Measurements from ENCODE around the gene ASCC3. TPM values are rescaled to one million over a fixed set of nuclear protein-coding genes. Genes with fewer than 3 reads are reported as not detected.

The ASCC3 gene
- total RNA-seq, 1 experiment from 2014 or later, result 45.6 TPM

DNA sequence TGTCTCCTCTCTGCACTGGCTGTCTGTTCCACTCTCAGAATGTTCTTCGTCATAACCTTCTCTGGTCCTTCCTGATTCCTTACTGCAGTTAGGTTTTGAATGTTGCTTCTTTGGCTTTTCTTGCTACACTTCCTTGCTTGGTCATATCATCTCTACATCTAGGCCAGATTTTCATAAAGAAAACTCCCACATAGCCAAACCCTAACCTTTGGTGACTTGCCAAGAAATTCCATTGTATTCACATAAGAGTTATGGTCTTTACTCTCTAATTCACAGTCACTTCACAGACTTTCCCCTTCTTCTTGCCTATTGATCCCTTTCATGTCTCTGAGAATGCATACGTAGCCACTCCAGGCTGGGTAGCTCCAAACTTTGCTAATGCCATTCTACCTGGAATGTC is 374.5 kb downstream of the ASCC3 start:
- no peak overlapping the region for H3K4me3 Mint-ChIP-seq (ENCODE audit: low read depth, unreplicated experiment)
- CTCF ChIA-PET, result no interaction called here
- H3K9me3 Mint-ChIP-seq (ENCODE audit: low read depth, unreplicated experiment), result no peaks in the 10 kb centered on the region
- BruUV-seq (replicated peaks), result no TSS peak
- no peak overlapping the region for H3K27ac Mint-ChIP-seq (ENCODE audit: unreplicated experiment)
- intact Hi-C loops (cut with micrococcal nuclease; ENCODE audit: unreplicated experiment), result loop anchor here (5.0 to 10.0 kb wide), 2 partner anchors 46 to 148 kb away; no protein-coding TSS in a partner anchor
- peak; percentile 14 for DNase-seq
- H3K36me3 Mint-ChIP-seq (ENCODE audit: insufficient read depth, unreplicated experiment), result peaks cover 5% of the 10 kb centered on the region
- TF ChIP-seq, protein P1, sequence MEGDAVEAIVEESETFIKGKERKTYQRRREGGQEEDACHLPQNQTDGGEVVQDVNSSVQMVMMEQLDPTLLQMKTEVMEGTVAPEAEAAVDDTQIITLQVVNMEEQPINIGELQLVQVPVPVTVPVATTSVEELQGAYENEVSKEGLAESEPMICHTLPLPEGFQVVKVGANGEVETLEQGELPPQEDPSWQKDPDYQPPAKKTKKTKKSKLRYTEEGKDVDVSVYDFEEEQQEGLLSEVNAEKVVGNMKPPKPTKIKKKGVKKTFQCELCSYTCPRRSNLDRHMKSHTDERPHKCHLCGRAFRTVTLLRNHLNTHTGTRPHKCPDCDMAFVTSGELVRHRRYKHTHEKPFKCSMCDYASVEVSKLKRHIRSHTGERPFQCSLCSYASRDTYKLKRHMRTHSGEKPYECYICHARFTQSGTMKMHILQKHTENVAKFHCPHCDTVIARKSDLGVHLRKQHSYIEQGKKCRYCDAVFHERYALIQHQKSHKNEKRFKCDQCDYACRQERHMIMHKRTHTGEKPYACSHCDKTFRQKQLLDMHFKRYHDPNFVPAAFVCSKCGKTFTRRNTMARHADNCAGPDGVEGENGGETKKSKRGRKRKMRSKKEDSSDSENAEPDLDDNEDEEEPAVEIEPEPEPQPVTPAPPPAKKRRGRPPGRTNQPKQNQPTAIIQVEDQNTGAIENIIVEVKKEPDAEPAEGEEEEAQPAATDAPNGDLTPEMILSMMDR (IDR thresholded peaks at IDR 0.05; ENCODE audit: unreplicated experiment), result no peak
- no peaks in the 10 kb centered on the region for H3K27me3 Mint-ChIP-seq (ENCODE audit: unreplicated experiment)
- H3K4me1 Mint-ChIP-seq (ENCODE audit: low read depth, unreplicated experiment), result peaks cover 7% of the 10 kb centered on the region

DNA sequence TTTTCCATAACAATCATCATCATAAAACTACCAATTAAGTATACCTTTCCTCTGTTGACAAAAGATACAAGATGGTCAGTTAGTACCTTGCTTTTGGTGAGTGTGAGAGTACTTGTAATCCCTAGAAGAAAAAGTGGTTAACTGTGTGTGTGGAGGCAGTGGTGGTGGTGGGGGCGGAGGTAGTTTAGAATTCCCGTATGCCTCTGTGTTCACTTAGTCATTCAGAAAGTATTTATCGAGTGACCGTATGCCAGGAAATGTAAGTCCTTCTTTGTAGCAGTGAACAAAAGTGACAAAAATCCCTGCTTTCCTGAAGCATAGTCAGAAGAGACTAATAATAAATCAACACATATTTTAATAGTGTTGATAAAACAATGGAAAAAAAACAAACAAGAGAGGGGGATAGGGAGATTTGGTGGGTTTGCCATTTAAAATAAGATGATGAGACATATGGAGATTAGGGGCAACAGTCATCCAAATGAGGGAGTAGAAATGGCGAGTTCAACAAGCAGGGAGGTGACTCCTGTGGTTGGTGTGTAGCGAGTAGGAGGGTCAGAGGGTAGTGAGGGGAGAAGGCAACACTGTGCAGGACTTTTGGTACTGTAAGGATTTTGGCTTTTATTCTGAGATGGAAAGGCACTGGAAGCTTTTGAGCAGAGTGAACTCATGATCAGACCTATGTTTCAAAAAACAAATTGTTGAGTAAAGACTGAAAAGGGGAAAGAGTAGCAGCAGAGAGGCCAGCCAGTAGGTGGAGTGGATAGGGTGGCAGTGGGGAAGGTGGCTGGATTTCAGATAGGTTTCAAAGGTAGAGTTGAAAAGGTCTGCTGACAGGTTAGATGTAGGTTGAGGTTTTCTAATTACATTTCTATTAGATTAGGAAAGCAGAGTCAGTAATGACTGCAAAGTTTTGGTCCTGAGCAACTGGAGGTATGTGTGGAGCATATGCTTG is 376.1 kb downstream of the ASCC3 start:
- H3K4me1 Mint-ChIP-seq (ENCODE audit: low read depth, unreplicated experiment), result peaks cover 12% of the 10 kb centered on the region
- no peak overlapping the region for H3K4me3 Mint-ChIP-seq (ENCODE audit: low read depth, unreplicated experiment)
- intact Hi-C loops (cut with micrococcal nuclease; ENCODE audit: unreplicated experiment), result loop anchor here (5.0 to 10.0 kb wide), 2 partner anchors 47 to 150 kb away; no protein-coding TSS in a partner anchor
- peaks cover 5% of the 10 kb centered on the region for H3K36me3 Mint-ChIP-seq (ENCODE audit: insufficient read depth, unreplicated experiment)
- CTCF ChIA-PET, result interaction anchor here (0.6 kb wide), 1 partner anchor 14 kb away, joined by 3 read pairs; no protein-coding TSS in a partner anchor
- TF ChIP-seq, protein P1 (IDR thresholded peaks at IDR 0.05; ENCODE audit: unreplicated experiment), result no peak
- no peaks in the 10 kb centered on the region for H3K9me3 Mint-ChIP-seq (ENCODE audit: low read depth, unreplicated experiment)
- no peaks in the 10 kb centered on the region for H3K27me3 Mint-ChIP-seq (ENCODE audit: unreplicated experiment)
- BruUV-seq (replicated peaks), result no TSS peak
- H3K27ac Mint-ChIP-seq (ENCODE audit: unreplicated experiment), result no peak overlapping the region
- peak; percentile 64 for DNase-seq

DNA sequence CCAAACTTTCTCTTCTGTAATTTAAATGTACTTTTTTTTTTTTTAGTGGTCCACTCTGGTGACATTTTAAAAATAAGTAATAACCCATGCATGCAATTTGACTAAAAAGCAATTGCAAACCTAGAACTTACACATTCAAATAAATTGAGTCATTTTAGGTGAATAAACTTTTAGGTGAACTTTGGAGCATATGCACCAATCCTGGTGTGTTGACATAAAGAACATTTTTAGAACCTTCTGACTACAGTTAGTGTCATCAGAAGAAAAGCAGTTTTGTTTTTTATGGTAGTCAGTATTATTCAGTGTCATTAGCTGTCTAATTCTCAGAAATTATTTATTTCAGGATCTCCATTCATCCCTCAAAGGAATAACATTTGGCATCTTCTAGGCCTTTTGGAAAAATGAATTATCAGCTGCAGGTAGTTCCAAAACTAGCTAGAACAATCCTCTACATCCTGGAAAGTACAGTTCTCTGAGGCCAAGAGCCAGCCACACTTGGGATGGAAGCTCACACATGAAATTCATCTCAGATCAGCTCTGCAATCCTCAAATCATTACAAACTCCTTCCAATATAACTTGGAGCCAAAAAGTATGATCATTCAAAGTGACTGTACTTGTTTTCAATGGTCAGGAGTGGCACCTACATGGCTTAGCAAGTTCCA is 378.0 kb downstream of the ASCC3 start:
- intact Hi-C loops (cut with micrococcal nuclease; ENCODE audit: unreplicated experiment), result loop anchor here (10.0 kb wide), 1 partner anchor 152 kb away; no protein-coding TSS in a partner anchor
- H3K4me3 Mint-ChIP-seq (ENCODE audit: low read depth, unreplicated experiment), result no peak overlapping the region
- no peaks in the 10 kb centered on the region for H3K27me3 Mint-ChIP-seq (ENCODE audit: unreplicated experiment)
- CTCF ChIA-PET, result interaction anchor here (0.9 kb wide), 1 partner anchor 131 kb away, joined by 3 read pairs; no protein-coding TSS in a partner anchor
- TF ChIP-seq, protein P1 (IDR thresholded peaks at IDR 0.05; ENCODE audit: unreplicated experiment), result no peak
- BruUV-seq (replicated peaks), result no TSS peak
- H3K36me3 Mint-ChIP-seq (ENCODE audit: insufficient read depth, unreplicated experiment), result no peaks in the 10 kb centered on the region
- H3K4me1 Mint-ChIP-seq (ENCODE audit: low read depth, unreplicated experiment), result peaks cover 12% of the 10 kb centered on the region
- no peak overlapping the region for H3K27ac Mint-ChIP-seq (ENCODE audit: unreplicated experiment)
- no peak for DNase-seq
- peaks cover 4% of the 10 kb centered on the region for H3K9me3 Mint-ChIP-seq (ENCODE audit: low read depth, unreplicated experiment)

DNA sequence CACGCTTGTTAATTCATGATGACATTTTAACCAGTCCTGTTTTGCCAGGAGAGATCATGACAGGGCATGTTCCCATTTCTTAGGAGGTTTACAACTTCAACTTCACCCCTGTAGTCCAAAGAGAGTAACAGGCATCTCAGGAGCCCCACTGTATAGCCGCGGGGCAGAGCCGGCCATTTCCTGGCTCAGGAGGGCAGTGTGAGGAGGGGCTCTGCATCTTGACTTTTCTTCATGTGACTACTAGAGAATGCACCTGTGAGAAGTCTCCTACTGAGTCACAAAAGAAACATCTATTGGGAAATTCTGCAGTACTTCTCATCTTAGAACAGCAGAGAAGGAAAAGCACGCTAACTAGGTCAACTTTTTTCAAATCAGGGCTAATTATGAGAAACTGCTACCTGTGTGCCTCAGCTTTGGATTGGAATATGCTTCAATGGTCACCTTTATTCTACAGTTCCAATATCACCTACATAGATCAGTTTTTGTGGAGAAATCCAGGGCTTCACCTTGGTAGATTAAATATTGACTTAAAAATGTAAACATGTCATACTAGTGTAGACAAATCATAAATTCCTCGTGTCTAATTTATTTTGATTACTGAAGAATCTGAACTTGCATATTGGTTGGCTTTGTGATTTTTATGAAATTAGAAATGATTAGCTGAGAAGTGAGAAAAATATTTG is 387.8 kb downstream of the ASCC3 start:
- H3K27me3 Mint-ChIP-seq (ENCODE audit: unreplicated experiment), result no peaks in the 10 kb centered on the region
- H3K27ac Mint-ChIP-seq (ENCODE audit: unreplicated experiment), result peak overlapping the region; percentile 83
- no TSS peak for BruUV-seq (replicated peaks)
- intact Hi-C loops (cut with micrococcal nuclease; ENCODE audit: unreplicated experiment), result no loop called here
- CTCF ChIA-PET, result interaction anchor here (1.2 kb wide), 1 partner anchor 19 kb away, joined by 4 read pairs; no protein-coding TSS in a partner anchor
- peak overlapping the region; percentile 52 for H3K4me3 Mint-ChIP-seq (ENCODE audit: low read depth, unreplicated experiment)
- peaks cover 8% of the 10 kb centered on the region for H3K36me3 Mint-ChIP-seq (ENCODE audit: insufficient read depth, unreplicated experiment)
- peak; percentile 52 for DNase-seq
- TF ChIP-seq, protein P1 (IDR thresholded peaks at IDR 0.05; ENCODE audit: unreplicated experiment), result no peak
- peaks cover 6% of the 10 kb centered on the region for H3K9me3 Mint-ChIP-seq (ENCODE audit: low read depth, unreplicated experiment)
- H3K4me1 Mint-ChIP-seq (ENCODE audit: low read depth, unreplicated experiment), result peaks cover 28% of the 10 kb centered on the region
